Measurements from ENCODE around the gene SHOC2.

DNA sequence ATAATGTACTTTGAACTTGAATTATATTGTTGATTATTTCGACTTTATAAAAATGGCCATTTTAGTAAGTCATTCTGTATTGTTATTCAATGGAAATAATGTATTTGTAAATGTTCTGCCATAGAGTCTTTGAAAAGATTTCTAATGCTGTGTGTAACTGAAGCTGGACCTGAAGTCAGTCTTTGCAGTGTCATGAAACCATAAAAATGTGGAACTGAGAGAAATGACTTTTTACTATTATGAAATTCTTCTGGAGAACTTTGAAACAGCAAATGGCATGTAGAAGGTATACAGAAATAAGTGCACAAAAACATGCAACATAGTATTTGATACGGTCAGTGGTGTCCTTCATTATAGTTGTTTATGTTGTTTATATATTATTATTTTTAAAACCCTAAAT, 97.7 kb downstream of the SHOC2 start:
- TF ChIP-seq POLR2AphosphoS5 (IDR thresholded peaks at IDR 0.05; ENCODE audit: low read depth, low read length) (no peak), TAF1 (IDR thresholded peaks at IDR 0.05; ENCODE audit: borderline replicate concordance, insufficient read depth, low read length) (no peak), REST (IDR thresholded peaks at IDR 0.05; ENCODE audit: insufficient read depth in 1 of 2, low read depth in 2 of 2, low read length in 2 of 2) (no peak), SIN3A (IDR thresholded peaks at IDR 0.05; ENCODE audit: borderline replicate concordance, insufficient read depth, low read length) (no peak)
